HCT116 (cell line): ENCODE measurements around the gene TRIM26. TPM values are rescaled to one million over a fixed set of nuclear protein-coding genes. Genes with fewer than 3 reads are reported as not detected.

Experiments used
- ATAC-seq: fragments of 200-7000 bp; cut with Tn5 transposase; 2 replicates; pipeline ENCODE4 v1.9.1; 2020; ENCODE audit warnings: mild to moderate bottlenecking, moderate library complexity
- BruUV-seq: library from RNA; stranded (reverse); fragments of 400-500 nt; replicated peaks from 2 replicates; lab custom pipeline; 2021; lab: Mats Ljungman, UMichigan
- CTCF ChIA-PET: fragments of 300-600 bp; sonication (Branson Sonifier 250); formaldehyde crosslinking; loops from one replicate; lab custom pipeline; 2021; ENCODE audit warnings: antibody characterized with exemption; lab: Charles Lee
- POLR2A ChIA-PET: fragments of 300-600, 350-600 bp; sonication (Branson Sonifier 250); formaldehyde crosslinking; loops from one replicate; lab custom pipeline; 2021; ENCODE audit warnings: antibody characterized with exemption; lab: Charles Lee
- RAD21 ChIA-PET, 2 experiments: fragments of 300-600 bp; sonication (Branson Sonifier 250); formaldehyde crosslinking; loops; one replicate each; lab custom pipeline; 2023; ENCODE audit warnings: low total read pairs in 2 of 2; ENCODE audit not compliant: uncharacterized antibody in 2 of 2, unreplicated experiment in 2 of 2, low non-redundant PET in 1 of 2; lab: Charles Lee
- DNase-seq: peaks from one replicate; pipeline ENCODE4 v3.0.0-alpha.2; 2010; ENCODE audit warnings: low read depth, low spot score
- H2AFZ ChIP-seq: fragments of 200-600 bp; shearing (Covaris generic), sonication (generic); 2 replicates; pipeline ENCODE4 v1.6.1; 2017; ENCODE audit warnings: low read depth, mixed run types, mixed read lengths, antibody characterized with exemption, low read length; ENCODE audit not compliant: poor library complexity, severe bottlenecking
- H3K27ac ChIP-seq: 2 replicates; pipeline ENCODE4 v1.5.1; 2012; ENCODE audit warnings: low read depth, low read length
- H3K27me3 ChIP-seq: fragments of 200-600 bp; sonication (generic); 2 replicates; pipeline ENCODE4 v1.6.1; 2016; ENCODE audit warnings: mixed run types, low read length, mixed read lengths; ENCODE audit not compliant: insufficient read depth
- H3K36me3 ChIP-seq, 2 experiments: fragments of 200-500 bp in 1 of 2; fragments of 200-600 bp in 1 of 2; sonication (Bioruptor generic) in 1 of 2; sonication (generic) in 1 of 2; 2 replicates each; pipeline versions ENCODE4 v1.5.1 to v1.6.1; 2014 to 2016; ENCODE audit warnings: low read length in 2 of 2, inconsistent platforms in 1 of 2, mixed read lengths in 1 of 2, mixed run types in 1 of 2; ENCODE audit not compliant: insufficient read depth in 2 of 2, control insufficient read depth in 1 of 2
- H3K4me1 ChIP-seq, 2 experiments: fragments of 200-600 bp in 1 of 2; sonication (generic) in 1 of 2; 2 replicates each; pipeline versions ENCODE4 v1.5.1 to v1.6.1; 2012 to 2017; ENCODE audit warnings: low read length in 2 of 2, inconsistent platforms in 1 of 2, mild to moderate bottlenecking in 1 of 2, mixed read lengths in 1 of 2, mixed run types in 1 of 2, moderate library complexity in 1 of 2; ENCODE audit not compliant: insufficient read depth in 2 of 2, control insufficient read depth in 1 of 2
- H3K4me2 ChIP-seq: fragments of 200-600 bp; sonication (generic); 2 replicates; pipeline ENCODE4 v1.6.1; 2017; ENCODE audit warnings: mixed run types, low read length, mixed read lengths
- H3K4me3 ChIP-seq, 2 experiments: fragments of 200-600 bp in 1 of 2; sonication (generic) in 1 of 2; replicated peaks in 1 of 2; 2 replicates each; pipeline ENCODE4 v1.5.1; 2011 to 2016; ENCODE audit warnings: low read length in 2 of 2, control low read depth in 1 of 2, low read depth in 1 of 2, mild to moderate bottlenecking in 1 of 2, mixed read lengths in 1 of 2, mixed run types in 1 of 2
- H3K79me2 ChIP-seq: fragments of 200-600 bp; sonication (generic); 2 replicates; pipeline ENCODE4 v1.6.1; 2017; ENCODE audit warnings: mild to moderate bottlenecking, mixed run types, low read length, moderate library complexity, mixed read lengths; ENCODE audit not compliant: insufficient read depth
- H3K9ac ChIP-seq: fragments of 200-600 bp; sonication (generic); 2 replicates; pipeline ENCODE4 v1.6.1; 2016; ENCODE audit warnings: low read length, mixed read lengths
- H3K9me2 ChIP-seq: fragments of 200-600 bp; sonication (generic), shearing (Covaris generic); 2 replicates; pipeline ENCODE4 v1.6.1; 2017; ENCODE audit warnings: mixed run types, mild to moderate bottlenecking, moderate library complexity; ENCODE audit not compliant: insufficient read depth
- H3K9me3 ChIP-seq, 2 experiments: fragments of 200-500 bp in 1 of 2; fragments of 200-600 bp in 1 of 2; sonication (Bioruptor generic) in 1 of 2; sonication (generic) in 1 of 2; 2 replicates each; pipeline ENCODE4 v1.6.1; 2014 to 2017; ENCODE audit warnings: low read length in 2 of 2, mixed read lengths in 2 of 2, inconsistent platforms in 1 of 2, low read depth in 1 of 2, mild to moderate bottlenecking in 1 of 2, mixed run types in 1 of 2, moderate library complexity in 1 of 2; ENCODE audit not compliant: control insufficient read depth in 1 of 2, insufficient read depth in 1 of 2
- H4K20me1 ChIP-seq: fragments of 200-600 bp; sonication (generic), shearing (Covaris generic); 2 replicates; pipeline ENCODE4 v1.6.1; 2017; ENCODE audit warnings: mixed run types, mild to moderate bottlenecking, moderate library complexity; ENCODE audit not compliant: insufficient read depth
- ATF3 ChIP-seq: IDR thresholded peaks from 2 replicates; pipeline ENCODE4 v1.6.1; 2012
- CBX3 ChIP-seq: IDR thresholded peaks from 2 replicates; pipeline ENCODE4 v1.6.1; 2012; ENCODE audit warnings: low read depth
- CEBPB ChIP-seq: IDR thresholded peaks from 2 replicates; pipeline ENCODE4 v1.6.1; 2012; ENCODE audit warnings: low read depth
- CTCF ChIP-seq, 3 experiments: fragments of 200-600 bp in 1 of 3; sonication (generic) in 1 of 3; IDR thresholded peaks in 2 of 3; conservative IDR thresholded peaks in 1 of 3; 2 replicates each; pipeline ENCODE4 v1.5.1; 2012 to 2017; ENCODE audit warnings: low read depth in 2 of 3, low read length in 2 of 3, antibody characterized with exemption in 1 of 3, borderline replicate concordance in 1 of 3, control low read depth in 1 of 3, mild to moderate bottlenecking in 1 of 3, mixed read lengths in 1 of 3, mixed run types in 1 of 3, moderate library complexity in 1 of 3; ENCODE audit not compliant: insufficient read depth in 1 of 3
- EZH2 ChIP-seq: fragments of 200-600 bp; sonication (generic); IDR thresholded peaks from 2 replicates; pipeline ENCODE4 v1.6.1; 2017; ENCODE audit warnings: antibody characterized with exemption, mixed run types
- EZH2phosphoT487 ChIP-seq: fragments of 200-600 bp; IDR thresholded peaks from 2 replicates; pipeline ENCODE4 v1.6.1; 2018; ENCODE audit warnings: antibody characterized with exemption, borderline replicate concordance
- JUND ChIP-seq: IDR thresholded peaks from 2 replicates; pipeline ENCODE4 v1.6.1; 2012
- MAX ChIP-seq: IDR thresholded peaks from 2 replicates; pipeline ENCODE4 v1.6.1; 2012
- POLR2A ChIP-seq: IDR thresholded peaks from 2 replicates; pipeline ENCODE4 v1.7.0; 2011; ENCODE audit warnings: borderline replicate concordance; ENCODE audit not compliant: insufficient read depth, insufficient read length; ENCODE audit errors: extremely low read depth
- POLR2AphosphoS5 ChIP-seq: IDR thresholded peaks from 2 replicates; pipeline ENCODE4 v1.6.1; 2011; ENCODE audit warnings: mild to moderate bottlenecking, low read depth, low read length, moderate library complexity
- RAD21 ChIP-seq: IDR thresholded peaks from 2 replicates; pipeline ENCODE4 v1.6.1; 2012; ENCODE audit warnings: low read depth, mild to moderate bottlenecking
- REST ChIP-seq: IDR thresholded peaks from 2 replicates; pipeline ENCODE4 v1.6.1; 2012; ENCODE audit warnings: low read depth
- SRF ChIP-seq: IDR thresholded peaks from 2 replicates; pipeline ENCODE4 v1.6.1; 2012; ENCODE audit warnings: low read depth
- TCF7L2 ChIP-seq: IDR thresholded peaks from 2 replicates; pipeline ENCODE4 v1.7.0; 2011; ENCODE audit warnings: borderline replicate concordance, inconsistent platforms; ENCODE audit not compliant: insufficient read depth, insufficient read length; ENCODE audit errors: extremely low read depth
- ZBTB33 ChIP-seq: IDR thresholded peaks from 2 replicates; pipeline ENCODE4 v1.6.1; 2011; ENCODE audit warnings: mild to moderate bottlenecking, low read length, moderate library complexity; ENCODE audit not compliant: insufficient replicate concordance; ENCODE audit errors: extremely low read depth
- intact Hi-C: fragments of 100-400 bp; cut with micrococcal nuclease; formaldehyde crosslinking; loops from 2 replicates; pipeline ENCODE4 v1.10.0; 2022
- total RNA-seq: library from RNA; stranded (reverse); gene quantifications from one replicate; pipeline ENCODE4 v1.2.1, GENCODE V29; 2021; ENCODE audit not compliant: unreplicated experiment

The TRIM26 gene
- total RNA-seq, 1 experiment from 2014 or later = 32.2 TPM

GRCh38 chr6:30219244-30219643 lies 6.0 kb upstream of the TRIM26 start (continued):
- TF ChIP-seq ZBTB33 (no peak), CBX3 (no peak)

GRCh38 chr6:30216096-30216495 lies 2.9 kb upstream of the TRIM26 start:
- Histone ChIP-seq H3K36me3 (no peaks in the 10 kb centered on the region), H3K79me2 (peaks cover 20% of the 10 kb centered on the region), H3K4me2 (no peak overlapping the region), H2AFZ (no peak overlapping the region), H3K4me1 (peaks cover 0 to 29% of the 10 kb centered on the region in 2 experiments; a peak in 2 of 4 replicates), H3K9me3 (no peaks in the 10 kb centered on the region), H4K20me1 (no peaks in the 10 kb centered on the region), H3K9me2 (no peaks in the 10 kb centered on the region), H3K27ac (no peak overlapping the region), H3K4me3 (no peak overlapping the region), H3K9ac (no peak overlapping the region), H3K27me3 (no peaks in the 10 kb centered on the region)
- DNase-seq (no peak), ATAC-seq (no peak)
- ChIA-PET POLR2A (no interaction called here), RAD21 (no interaction called here), CTCF (interaction anchor here (1.5 kb wide), 1 partner anchor 11 kb away, joined by 3 read pairs; no protein-coding TSS in a partner anchor)
- intact Hi-C loops = loop anchor here (5.0 kb wide), 2 partner anchors 181 to 236 kb away; no protein-coding TSS in a partner anchor
- no TSS peak for BruUV-seq
- TF ChIP-seq EZH2 = no peak
- TF ChIP-seq ATF3 = no peak
- TF ChIP-seq POLR2AphosphoS5 = no peak
- TF ChIP-seq CEBPB = no peak
- no peak for TF ChIP-seq SRF
- TF ChIP-seq CTCF (IDR thresholded peaks at IDR 0.05 in 2 of 3, conservative IDR thresholded peaks at IDR 0.05 in 1 of 3; ENCODE audit: borderline replicate concordance in 1 of 3, insufficient read depth in 1 of 3, low read depth in 2 of 3, low read length in 2 of 3) = no peak
- TF ChIP-seq RAD21 = no peak
- TF ChIP-seq TCF7L2 = no peak
- no peak for TF ChIP-seq ZBTB33
- TF ChIP-seq JUND = no peak
- no peak for TF ChIP-seq REST
- no peak for TF ChIP-seq MAX
- no peak for TF ChIP-seq POLR2A
- no peak for TF ChIP-seq EZH2phosphoT487
